CD1c-positive myeloid dendritic cell (primary cell): ENCODE data around the gene LMX1B.

Source experiments
- DNase-seq: peaks from one replicate; pipeline ENCODE4 v3.0.0-alpha.2; 2016; ENCODE audit errors: extremely low spot score

LMX1B gene

GRCh38 chr9:126676685-126677143 lies 63.0 kb downstream of the LMX1B start:
- no peak for DNase-seq

- no peak for DNase-seq
Measured at GRCh38 chr9:126677188-126678084, 63.7 kb downstream of the LMX1B start.

GRCh38 chr9:126678989-126679388 lies 65.3 kb downstream of the LMX1B start:
- no peak for DNase-seq

GRCh38 chr9:126681336-126681735 lies 67.6 kb downstream of the LMX1B start:
- DNase-seq = no peak

- no peak for DNase-seq
Measured at GRCh38 chr9:126682113-126682810, 68.5 kb downstream of the LMX1B start.

- DNase-seq = no peak
Measured at GRCh38 chr9:126682928-126683697, 69.4 kb downstream of the LMX1B start.

- DNase-seq = no peak
Measured at GRCh38 chr9:126683698-126684044, 69.9 kb downstream of the LMX1B start.

- DNase-seq = no peak
Measured at GRCh38 chr9:126684345-126684744, 70.6 kb downstream of the LMX1B start.

GRCh38 chr9:126684965-126685465 lies 71.3 kb downstream of the LMX1B start:
- DNase-seq = no peak

GRCh38 chr9:126687930-126688461 lies 74.3 kb downstream of the LMX1B start:
- DNase-seq = no peak

GRCh38 chr9:126688617-126689016 lies 74.9 kb downstream of the LMX1B start:
- DNase-seq = no peak

GRCh38 chr9:126689027-126689825 lies 75.5 kb downstream of the LMX1B start:
- DNase-seq = no peak

- peak; percentile 22 for DNase-seq
Measured at GRCh38 chr9:126690431-126691051, 76.8 kb downstream of the LMX1B start.

GRCh38 chr9:126692041-126692758 lies 78.5 kb downstream of the LMX1B start:
- DNase-seq = no peak

GRCh38 chr9:126692759-126693427 lies 79.2 kb downstream of the LMX1B start:
- no peak for DNase-seq

GRCh38 chr9:126693428-126693944 lies 79.8 kb downstream of the LMX1B start:
- no peak for DNase-seq

GRCh38 chr9:126694206-126695081 lies 80.7 kb downstream of the LMX1B start:
- no peak for DNase-seq

- no peak for DNase-seq
Measured at GRCh38 chr9:126695186-126695585, 81.5 kb downstream of the LMX1B start.
